GM12878 (cell line): ENCODE data around the gene GNAO1. TPM values are rescaled to one million over a fixed set of nuclear protein-coding genes. Genes with fewer than 3 reads are reported as not detected.

Experiments used
- EGR1 ChIP-seq, 2 experiments: IDR thresholded peaks; 1 replicate in 1 of 2; 2 replicates in 1 of 2; pipeline ENCODE4 v1.6.1; 2011 to 2012; ENCODE audit warnings: low read depth in 2 of 2, low read length in 2 of 2, borderline replicate concordance in 1 of 2, mild to moderate bottlenecking in 1 of 2, moderate library complexity in 1 of 2
- NFIC ChIP-seq: IDR thresholded peaks from 2 replicates; pipeline ENCODE4 v1.6.1; 2012; ENCODE audit warnings: low read depth, mild to moderate bottlenecking, inconsistent platforms, low read length, moderate library complexity
- PAX5 ChIP-seq: IDR thresholded peaks from 2 replicates; pipeline ENCODE4 v1.6.1; 2011; ENCODE audit warnings: low read depth, low read length, borderline replicate concordance
- STAT1 ChIP-seq: fragments of 450-650 bp; conservative IDR thresholded peaks from 2 replicates; pipeline ENCODE4 v1.6.1; 2014; ENCODE audit warnings: antibody characterized with exemption, mild to moderate bottlenecking
- TCF12 ChIP-seq: IDR thresholded peaks from 2 replicates; pipeline ENCODE4 v1.6.1; 2011; ENCODE audit warnings: low read depth, mild to moderate bottlenecking, low read length
- USF2 ChIP-seq: IDR thresholded peaks from 2 replicates; pipeline ENCODE4 v1.6.1; 2011; ENCODE audit warnings: low read depth, low read length, improper control_type of control experiment, borderline replicate concordance
- ZNF592 ChIP-seq: fragments of 450-650 bp; IDR thresholded peaks from 2 replicates; pipeline ENCODE4 v1.6.1; 2017; ENCODE audit warnings: mild to moderate bottlenecking, moderate library complexity
- polyA plus RNA-seq, 11 experiments: library from polyadenylated mRNA; depleted of rRNA in 4 of 11; unstranded in 6 of 11; stranded (reverse) in 5 of 11; fragments of >200 nt; fragmentation: Nextera tagmentation in 4 of 11; fragmentation: Illumina TruSeq in 1 of 11; extraction: Ambion mirVana in 4 of 11; extraction: Trizol in 1 of 11; gene quantifications; 1 replicate in 1 of 11; 2 replicates in 10 of 11; pipeline versions ENCODE4 v1.2.1 to v1.2.3, GENCODE V29; 2011 to 2016; ENCODE audit warnings: inconsistent platforms in 2 of 11, missing spikeins in 2 of 11, low read depth in 1 of 11
- total RNA-seq, 4 experiments: library from RNA; depleted of rRNA in 3 of 4; stranded (reverse); fragments of >200 nt in 3 of 4; fragmentation: Illumina TruSeq in 1 of 4; extraction: Trizol in 1 of 4; gene quantifications; 2 replicates each; pipeline versions ENCODE4 v1.2.1 to v1.2.3, GENCODE V29; 2013 to 2021

Gene GNAO1
- total and polyA plus RNA-seq, 10 of the 15 experiments (the other 5 are each of a cell fraction or from before 2014, with no cell fraction given): 0.05 to 0.28 (median 0.14) TPM; not detected in 6

- TF ChIP-seq ZNF592: no peak
- no peak for TF ChIP-seq EGR1 (IDR thresholded peaks at IDR 0.05; ENCODE audit: borderline replicate concordance in 1 of 2, low read depth in 2 of 2, low read length in 2 of 2)
- TF ChIP-seq USF2: no peak
- no peak for TF ChIP-seq STAT1
- no peak for TF ChIP-seq PAX5
- no peak for TF ChIP-seq TCF12
- TF ChIP-seq NFIC: no peak
These were observed 31.2 kb downstream of the GNAO1 start (continued) for GRCh38 chr16:56222474-56222997.
